Measurements from ENCODE around the gene DRD3.
A peak's percentile ranks its signal among the peaks of the same experiment; 100 is the strongest.

DRD3 gene

DNA sequence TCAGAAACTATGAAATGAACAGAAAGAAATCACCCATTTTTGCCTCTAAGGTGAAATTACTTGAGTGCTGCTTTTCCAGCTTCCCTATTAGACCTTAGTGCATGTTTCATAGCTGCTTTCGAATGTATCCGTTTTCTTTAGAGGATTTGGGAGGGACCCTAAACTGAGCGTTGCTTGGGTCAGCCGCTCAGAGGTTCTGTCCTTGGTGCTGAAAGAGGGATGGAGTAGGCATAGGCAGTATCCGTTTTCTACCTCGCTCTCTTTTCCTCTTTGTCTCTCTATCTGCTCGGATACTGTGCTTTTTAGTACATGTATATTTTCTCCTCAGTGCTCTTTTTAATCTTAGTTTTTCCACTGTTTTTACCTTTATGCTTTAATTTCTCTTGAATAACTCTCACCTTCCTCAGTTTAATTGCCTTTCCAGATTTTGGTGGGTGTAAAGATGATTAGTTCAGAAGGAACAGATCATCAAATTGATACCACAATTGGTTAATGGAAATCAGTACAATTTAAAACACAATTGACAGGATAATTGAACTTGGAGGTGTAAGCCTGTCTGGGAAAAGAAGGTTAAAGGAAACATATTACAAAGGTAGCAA is at the start of gene DRD3:
TSS of gene DRD3 (minus strand) at position 283 of the 599 bp plus-strand sequence. CDS start 7,060 bp downstream, outside the sequence.
- peak; percentile 49 for DNase-seq (ENCODE audit: low read depth)

GRCh38 chr3:114227076-114227475 is 48.2 kb upstream of the DRD3 start:
- no peak for DNase-seq (ENCODE audit: low read depth)

DNA sequence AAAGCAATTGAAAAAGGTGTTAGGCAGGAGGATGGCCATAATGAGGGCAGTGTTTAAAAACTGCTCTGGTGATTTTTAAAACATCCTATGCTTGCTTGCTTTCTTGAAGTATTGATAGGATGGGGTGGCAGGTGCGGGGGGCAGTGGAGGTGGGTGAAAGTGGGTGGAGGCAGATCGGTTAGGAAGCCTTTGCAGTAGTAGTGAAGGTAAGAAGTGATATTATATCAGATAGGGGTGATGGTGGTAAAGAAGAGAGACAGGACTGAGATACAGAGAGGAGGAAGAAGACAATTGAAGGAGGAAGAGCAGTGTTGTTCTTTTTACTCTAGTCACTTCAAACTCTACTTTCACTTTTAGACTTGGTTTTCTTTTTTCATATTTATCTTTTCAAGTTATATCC is 47.5 kb upstream of the DRD3 start:
- DNase-seq (ENCODE audit: low read depth): no peak

- DNase-seq (ENCODE audit: low read depth): no peak
Observed at GRCh38 chr3:114223143-114223542, 44.3 kb upstream of the DRD3 start.

- DNase-seq (ENCODE audit: low read depth): no peak
Observed at GRCh38 chr3:114221881-114222264, 43.0 kb upstream of the DRD3 start.

DNA sequence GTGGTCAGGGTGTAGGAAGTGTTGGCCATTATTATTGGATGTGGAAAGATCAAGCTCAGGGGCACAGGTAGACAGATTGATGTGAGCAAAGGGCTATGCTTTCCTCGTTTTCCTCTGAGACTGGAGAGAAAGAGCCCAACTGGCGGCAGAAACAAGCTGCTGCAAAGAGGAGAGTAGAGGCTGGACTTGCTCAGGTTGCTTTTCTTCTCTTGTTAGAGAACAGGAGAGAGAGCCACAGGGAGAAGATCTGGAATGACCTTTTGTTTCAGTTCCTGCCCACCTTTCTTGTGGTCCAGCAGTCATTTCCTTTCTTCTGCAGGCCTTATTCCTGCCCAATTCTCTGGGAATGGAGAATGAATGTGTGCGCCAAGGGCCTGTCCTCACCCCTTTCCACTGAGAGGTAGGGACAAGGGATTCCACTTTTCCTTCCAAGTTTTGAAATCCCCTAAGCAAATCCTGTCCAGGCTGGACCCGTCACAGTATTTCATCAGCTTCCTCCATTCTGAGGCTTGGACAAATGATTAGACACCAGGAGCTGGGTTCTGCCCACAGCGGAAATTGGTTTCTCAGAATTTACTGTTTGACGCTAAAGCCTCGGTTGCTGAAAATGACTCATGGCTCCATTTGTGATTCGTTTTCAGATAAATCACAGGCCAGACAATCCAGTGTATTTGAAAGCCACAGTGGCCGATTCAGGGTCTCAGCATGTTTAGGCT is 42.5 kb upstream of the DRD3 start:
- DNase-seq (ENCODE audit: low read depth): no peak

GRCh38 chr3:114219741-114220140 is 40.9 kb upstream of the DRD3 start:
- DNase-seq (ENCODE audit: low read depth): no peak

GRCh38 chr3:114218578-114219185 is 39.8 kb upstream of the DRD3 start:
- DNase-seq (ENCODE audit: low read depth): no peak

- DNase-seq (ENCODE audit: low read depth): no peak
Observed at GRCh38 chr3:114218006-114218405, 39.2 kb upstream of the DRD3 start.

DNA sequence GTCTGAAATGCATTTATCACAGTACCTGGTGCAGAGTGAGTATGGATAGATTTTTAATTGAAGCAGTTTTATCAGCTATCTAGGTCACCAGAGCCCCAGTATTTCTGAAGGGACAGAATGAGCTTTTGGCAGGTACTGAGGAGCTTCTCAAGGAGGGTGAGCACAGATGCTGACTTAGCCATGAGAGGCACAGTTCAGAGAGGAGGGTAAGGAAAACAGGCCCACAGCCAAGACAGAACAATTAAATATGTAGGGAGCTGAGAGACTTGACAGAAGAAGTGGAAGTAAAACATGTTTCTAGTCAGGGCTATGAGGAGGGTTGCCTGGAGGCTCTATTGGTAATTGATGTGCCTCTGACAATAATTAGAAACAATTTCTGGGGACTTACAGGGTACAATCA is 38.4 kb upstream of the DRD3 start:
- no peak for DNase-seq (ENCODE audit: low read depth)

GRCh38 chr3:114216186-114216970 is 37.5 kb upstream of the DRD3 start:
- DNase-seq (ENCODE audit: low read depth): no peak

- no peak for DNase-seq (ENCODE audit: low read depth)
Observed at GRCh38 chr3:114214542-114215341, 35.9 kb upstream of the DRD3 start.

GRCh38 chr3:114213627-114214541 is 35.0 kb upstream of the DRD3 start:
- peak; percentile 12 for DNase-seq (ENCODE audit: low read depth)

- no peak for DNase-seq (ENCODE audit: low read depth)
Observed at GRCh38 chr3:114213292-114213626, 34.4 kb upstream of the DRD3 start.

GRCh38 chr3:114212646-114213045 is 33.8 kb upstream of the DRD3 start:
- DNase-seq (ENCODE audit: low read depth): no peak

GRCh38 chr3:114207768-114208167 is 28.9 kb upstream of the DRD3 start:
- DNase-seq (ENCODE audit: low read depth): no peak

- DNase-seq (ENCODE audit: low read depth): no peak
Observed at GRCh38 chr3:114206342-114206741, 27.5 kb upstream of the DRD3 start.

DNA sequence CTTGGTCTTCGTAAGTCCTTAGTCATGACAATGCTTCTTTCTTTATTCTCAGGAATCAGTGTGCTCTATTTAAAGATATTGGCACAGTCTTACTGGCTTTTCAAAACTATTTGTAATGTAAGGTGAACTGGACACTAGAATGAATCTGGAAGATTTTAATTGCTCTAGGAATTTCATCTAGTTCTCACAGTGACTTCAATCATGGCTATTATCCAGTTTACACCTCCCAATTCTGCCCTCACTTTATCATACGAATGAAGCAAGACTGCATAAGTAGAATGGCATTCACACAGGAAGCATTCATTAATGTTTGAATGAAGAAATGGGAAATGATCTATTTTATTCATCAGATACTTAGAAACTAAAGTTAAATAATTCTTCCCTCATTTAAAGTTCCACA is 26.7 kb upstream of the DRD3 start:
- no peak for DNase-seq (ENCODE audit: low read depth)

DNA sequence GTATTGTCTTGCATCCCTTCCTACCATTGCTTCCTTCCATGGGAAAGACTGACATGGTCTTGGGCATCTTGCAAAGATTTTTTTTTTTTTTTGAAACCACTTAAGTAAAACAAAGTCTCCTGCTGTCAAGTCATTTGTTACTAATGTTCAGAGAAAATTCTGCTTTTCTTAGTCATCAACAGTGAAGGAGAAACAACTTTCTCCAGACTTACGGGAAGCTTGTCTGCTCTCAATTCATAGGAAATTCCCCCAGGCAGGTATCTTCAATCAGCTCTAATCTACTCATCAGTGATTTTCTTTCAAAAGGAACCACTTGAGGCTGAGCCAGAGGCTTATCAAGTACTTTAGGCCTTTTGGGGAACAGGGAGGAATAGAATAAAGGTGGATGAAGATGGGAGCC is 15.9 kb upstream of the DRD3 start:
- no peak for DNase-seq (ENCODE audit: low read depth)

DNA sequence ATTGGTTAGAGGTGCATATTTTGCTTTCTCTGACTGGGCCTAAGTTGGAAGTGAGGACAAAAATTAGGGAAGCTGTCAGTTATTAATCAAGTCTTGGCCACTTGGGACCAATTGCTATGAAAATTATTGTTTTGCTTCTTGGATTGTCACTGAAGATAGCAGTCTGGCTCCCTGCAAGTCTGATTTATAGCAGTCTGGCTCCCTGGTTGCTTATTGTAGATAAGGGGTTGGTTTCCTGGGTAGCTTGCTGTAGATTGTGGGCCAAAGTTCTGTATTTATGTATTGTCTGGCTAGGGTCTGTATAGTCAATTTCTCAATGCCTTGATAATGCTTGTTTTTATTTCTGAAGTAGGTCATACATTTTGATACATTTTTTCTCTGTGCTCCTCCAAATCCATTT is 13.3 kb upstream of the DRD3 start:
- no peak for DNase-seq (ENCODE audit: low read depth)

DNA sequence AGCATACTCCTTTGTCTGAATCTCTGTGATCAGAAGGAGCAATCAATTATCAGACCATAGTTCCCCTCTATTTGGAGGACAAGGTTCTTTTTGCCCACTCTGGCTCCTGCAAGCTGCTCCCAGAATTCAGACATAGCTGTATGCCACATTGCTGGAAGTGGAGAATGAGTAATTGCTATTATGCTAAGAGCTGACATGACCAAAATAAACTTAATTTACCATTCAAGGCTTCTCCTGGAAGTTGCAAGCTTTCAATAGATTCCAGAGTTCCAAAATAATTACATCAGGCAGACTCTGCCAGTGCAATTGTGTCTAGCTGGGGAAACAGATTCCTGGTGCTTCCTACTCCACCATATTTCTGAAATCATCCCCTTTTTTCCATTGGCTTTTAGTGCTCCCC is 7.6 kb upstream of the DRD3 start:
- no peak for DNase-seq (ENCODE audit: low read depth)

Measured in amniotic epithelial cell (primary cell).